Bone marrow (tissue), 2 donors: ENCODE measurements around the gene IFITM10.
A peak's percentile ranks its signal among the peaks of the same experiment; 100 is the strongest.

Experiments used
- DNase-seq, 2 donors: peaks; one replicate each; lab custom pipeline; 2025; lab: John Stamatoyannopoulos, UW

The IFITM10 gene

DNA sequence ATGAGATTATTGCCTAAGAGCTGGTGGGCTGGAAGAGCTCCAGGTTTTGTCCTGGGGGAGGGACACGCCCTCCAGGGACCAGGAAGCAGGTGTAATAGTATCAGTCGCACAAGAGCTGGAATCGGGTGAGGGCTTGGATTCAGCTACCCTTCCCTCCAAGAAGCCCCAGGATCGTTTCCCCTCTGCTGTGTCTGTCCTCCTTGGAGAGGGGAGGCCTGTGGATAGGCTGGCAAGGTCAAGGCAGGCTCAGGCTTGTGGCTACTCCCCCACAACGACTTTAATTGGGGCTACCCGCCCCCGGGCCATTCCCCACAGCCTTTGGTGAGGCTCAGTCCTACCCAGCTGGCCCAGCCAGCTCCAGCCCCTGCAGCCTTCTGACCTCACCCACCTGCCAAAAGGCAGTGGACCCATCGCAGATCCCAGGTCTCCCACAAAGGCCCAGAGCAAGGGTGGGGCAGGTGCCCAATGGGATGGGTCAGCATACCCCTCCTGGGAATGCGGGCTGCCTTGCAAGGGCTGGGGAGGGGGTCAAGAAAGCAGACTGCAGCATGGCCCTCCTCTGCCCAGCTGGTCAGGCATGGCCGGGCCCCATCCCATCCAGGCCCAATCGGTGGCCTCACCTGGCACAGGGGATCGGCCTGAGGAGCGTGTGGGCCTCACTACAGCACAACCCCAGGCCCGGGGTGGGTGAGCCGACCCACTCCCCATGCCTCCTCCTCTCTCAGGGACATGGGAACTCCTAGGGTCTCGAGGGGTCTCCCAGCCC is 12.3 kb upstream of the IFITM10 start:
- DNase-seq: no peak

DNA sequence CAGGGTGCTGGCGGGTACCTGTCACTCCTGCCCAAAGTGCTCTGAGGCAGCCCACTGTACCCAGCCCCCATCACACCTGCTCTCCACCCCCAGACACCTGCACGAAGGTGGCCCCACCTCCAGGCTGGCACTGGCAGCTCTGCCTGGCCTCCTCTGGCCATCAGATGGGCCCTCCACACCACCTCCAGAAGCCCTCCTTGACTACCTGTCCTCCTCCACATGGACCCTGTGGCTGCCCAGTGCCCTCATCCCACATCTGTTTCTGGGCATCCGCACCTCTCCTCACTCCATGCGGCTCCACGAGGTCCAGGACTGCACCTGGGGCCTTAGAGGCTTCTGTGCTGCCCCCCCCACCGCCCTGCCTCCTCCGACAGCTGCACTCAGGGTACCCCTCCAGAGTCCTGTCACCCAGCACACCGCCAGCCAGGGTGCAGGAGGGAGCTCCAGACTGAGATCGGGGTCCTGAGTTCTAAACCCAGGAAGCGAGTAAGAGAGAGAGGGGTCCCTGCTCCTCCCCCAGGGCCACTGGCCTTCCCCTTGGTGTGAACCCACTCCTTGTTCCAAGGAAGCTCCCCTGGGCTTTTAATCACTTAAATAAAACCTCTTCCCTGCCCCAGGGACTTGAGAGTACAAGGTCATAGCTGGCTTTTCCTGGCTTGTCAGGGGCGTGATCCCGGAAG is 11.6 kb upstream of the IFITM10 start:
- DNase-seq: no peak

DNA sequence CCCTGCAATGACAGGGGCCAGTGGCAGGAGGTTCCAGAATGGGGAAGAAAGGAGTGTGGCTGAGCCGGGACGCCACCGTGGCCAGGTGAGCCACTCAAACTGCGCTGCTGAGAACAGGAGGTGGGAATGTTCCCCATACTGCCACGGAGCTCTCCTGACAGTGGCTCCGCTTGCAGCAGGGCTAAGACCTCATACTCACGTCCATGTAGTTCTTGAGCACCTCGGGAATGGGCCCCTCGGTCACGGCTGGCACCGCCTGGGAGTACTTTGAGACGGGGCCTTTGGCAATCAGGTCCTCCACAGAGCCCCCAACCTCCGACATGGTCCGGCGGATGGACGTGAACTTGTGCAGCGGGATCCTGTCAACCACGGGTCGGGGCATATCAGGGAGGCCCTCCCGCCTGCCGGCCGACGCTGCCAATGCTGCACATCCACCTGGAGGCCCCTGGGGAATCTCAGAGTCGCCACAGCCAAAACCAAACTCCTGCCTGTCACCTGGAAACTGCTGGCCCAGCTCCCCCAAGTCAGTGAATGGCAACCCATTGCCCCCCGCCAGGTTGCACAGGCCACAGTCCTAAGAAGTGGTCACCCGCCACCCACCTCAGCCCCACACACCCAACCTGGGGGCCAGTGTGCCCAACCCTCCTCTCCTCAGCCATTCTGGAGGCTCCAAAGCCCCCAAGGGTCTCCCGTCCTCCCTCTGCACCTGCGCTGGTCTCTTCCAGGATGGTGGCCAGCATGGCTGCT is 10.9 kb upstream of the IFITM10 start:
- DNase-seq: no peak

DNA sequence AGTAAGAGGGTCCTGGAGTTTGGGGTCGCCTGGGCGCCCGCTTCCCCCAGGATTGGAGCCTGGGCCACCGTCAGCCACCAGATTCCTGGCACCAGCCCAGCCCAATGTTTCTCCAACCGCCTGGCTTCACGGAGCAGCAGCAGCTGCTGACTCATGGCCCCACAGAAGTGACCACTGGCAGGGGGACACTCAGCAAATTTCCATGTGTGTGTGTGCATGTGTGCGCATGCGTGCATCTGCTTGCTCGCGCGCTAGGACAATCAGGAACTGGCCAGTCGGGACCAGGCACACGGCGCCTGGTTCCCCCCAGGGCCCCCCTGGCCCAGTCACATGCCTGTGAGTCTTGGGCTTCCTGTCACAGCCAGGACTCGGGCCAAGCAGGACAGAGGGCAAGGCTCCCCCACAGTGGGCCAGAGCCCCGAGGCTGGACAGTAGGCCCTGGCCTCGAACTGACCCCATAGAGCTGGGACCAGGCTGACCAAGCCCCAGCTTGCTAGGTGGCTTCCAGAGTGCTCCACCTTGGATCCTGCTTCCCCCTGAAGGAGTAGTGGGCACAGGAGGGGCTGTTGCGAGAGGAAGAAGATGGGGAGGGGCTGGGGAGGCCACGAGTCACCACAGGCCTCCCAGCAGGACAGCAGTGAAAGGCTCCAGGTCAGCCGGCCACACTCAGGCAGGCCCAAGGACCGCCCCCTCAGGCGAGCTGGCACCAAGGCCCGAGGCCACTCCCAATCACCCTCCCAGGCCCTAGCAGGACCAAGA is 10.1 kb upstream of the IFITM10 start:
- DNase-seq: peak in 1 of 2 donors; percentile 53

DNA sequence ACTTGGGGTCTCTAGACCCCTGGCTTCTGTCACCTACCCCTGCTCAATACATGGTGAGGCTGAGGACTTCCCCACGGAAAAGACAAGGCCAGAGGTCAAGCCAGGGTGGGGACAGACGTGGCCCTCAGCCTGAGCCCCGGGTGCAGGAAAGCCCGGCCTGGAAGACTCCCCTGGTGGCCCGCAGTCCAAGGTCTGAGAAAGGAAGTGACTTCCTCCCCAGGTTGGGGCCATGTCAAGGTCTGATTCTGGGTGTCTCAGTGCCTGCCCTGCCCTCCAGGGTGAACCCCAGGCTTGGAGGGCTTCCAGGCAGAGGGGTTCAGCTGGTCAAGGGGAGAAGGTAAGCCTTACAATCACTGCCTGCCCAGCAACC is 9.4 kb upstream of the IFITM10 start:
- no peak for DNase-seq

DNA sequence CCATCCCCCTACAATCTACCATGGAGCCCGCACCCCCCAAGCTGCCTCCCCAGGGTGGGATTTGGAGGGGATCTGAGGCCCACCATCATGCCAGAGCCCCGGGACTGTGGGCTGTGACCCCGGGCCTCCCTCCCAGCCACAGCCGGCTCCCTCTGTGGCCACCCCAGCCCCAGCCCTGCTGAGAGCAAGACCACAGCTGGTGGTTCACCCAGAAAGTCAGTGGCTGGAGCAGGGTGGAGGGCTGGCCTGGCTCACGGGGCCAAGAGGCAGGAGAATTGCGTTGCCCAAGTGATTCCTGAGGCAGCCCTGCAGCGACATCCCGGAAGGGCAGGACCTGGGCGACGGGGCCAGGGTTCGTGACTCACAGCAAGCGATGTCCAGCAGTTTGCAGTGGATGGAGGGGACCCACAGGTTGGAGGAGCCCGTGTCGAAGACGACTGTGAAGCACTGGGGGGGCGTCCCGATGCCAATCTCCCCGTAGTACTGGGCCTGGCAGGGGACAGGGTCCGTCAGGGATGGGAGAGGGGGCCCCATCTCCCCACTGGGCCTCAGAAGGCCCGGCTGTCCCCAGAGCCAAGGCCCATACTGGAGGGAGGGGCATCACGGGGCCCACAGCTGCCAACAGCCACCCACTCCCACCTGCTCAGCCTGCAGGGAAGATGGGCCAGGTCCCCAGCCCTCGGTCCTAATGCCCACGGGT is 8.9 kb upstream of the IFITM10 start:
- DNase-seq: no peak

DNA sequence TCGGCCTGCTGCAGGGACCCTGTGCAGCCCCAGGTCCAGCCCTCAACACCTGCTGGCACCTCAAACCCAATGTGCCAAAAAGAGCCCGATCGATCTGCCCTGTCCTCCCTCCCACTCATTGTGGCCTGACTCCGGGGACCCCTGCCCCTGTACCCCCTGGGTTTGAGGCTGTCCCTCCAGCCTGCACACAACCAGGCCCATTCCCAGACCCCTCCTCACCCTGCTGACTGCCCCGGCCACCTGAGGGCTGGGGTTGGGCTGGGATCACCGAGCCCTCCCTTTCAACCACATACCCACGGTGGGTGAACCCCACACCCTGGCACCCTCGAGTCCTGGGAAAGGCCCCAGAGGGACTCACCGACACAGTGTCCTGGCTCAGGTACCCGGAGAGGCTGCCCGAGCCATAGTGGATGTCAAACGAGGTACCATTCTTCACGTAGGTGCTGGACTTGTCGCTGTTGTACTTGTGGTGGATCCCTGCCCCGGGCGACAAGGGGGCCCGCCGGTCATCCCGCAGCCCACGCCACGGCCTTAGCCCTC is 8.3 kb upstream of the IFITM10 start:
- no peak for DNase-seq

DNA sequence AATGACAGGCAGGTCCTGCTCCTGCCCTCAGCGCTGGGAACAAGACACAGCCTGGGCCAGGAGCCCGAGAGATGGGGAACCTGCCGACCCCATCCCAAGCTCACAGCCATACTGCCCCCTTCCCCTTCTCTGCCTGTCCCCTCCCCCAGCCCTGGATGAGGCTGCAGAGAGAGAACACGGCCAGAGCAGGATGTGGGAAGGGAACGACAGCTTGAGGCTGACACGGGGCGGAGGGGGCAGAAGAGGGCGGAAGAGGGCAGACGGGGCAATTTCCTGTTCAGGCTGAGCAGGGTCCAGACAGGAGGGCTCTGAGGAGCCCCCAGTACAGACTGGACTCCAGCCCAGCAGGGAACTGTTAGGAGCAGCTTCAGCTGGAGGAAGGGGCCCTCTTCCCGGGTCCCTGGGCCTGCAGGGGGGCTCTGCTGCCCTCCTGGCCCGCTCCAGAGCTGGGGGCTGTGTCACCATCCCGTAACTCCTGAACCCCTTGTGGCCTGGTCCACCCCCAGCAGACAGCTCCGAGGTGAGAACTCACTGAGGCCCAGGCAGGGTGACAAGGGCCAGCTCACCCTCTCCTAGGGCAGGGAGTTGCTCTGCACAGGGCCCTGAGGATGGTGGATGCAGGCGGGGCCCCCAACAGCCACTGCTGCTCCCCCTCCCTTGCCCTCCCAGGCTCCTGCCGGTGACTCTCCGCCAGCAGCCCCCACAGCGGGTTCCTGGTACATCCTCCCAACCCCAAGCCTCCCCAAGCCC is 7.6 kb upstream of the IFITM10 start:
- peak in 1 of 2 donors; percentile 79 for DNase-seq

DNA sequence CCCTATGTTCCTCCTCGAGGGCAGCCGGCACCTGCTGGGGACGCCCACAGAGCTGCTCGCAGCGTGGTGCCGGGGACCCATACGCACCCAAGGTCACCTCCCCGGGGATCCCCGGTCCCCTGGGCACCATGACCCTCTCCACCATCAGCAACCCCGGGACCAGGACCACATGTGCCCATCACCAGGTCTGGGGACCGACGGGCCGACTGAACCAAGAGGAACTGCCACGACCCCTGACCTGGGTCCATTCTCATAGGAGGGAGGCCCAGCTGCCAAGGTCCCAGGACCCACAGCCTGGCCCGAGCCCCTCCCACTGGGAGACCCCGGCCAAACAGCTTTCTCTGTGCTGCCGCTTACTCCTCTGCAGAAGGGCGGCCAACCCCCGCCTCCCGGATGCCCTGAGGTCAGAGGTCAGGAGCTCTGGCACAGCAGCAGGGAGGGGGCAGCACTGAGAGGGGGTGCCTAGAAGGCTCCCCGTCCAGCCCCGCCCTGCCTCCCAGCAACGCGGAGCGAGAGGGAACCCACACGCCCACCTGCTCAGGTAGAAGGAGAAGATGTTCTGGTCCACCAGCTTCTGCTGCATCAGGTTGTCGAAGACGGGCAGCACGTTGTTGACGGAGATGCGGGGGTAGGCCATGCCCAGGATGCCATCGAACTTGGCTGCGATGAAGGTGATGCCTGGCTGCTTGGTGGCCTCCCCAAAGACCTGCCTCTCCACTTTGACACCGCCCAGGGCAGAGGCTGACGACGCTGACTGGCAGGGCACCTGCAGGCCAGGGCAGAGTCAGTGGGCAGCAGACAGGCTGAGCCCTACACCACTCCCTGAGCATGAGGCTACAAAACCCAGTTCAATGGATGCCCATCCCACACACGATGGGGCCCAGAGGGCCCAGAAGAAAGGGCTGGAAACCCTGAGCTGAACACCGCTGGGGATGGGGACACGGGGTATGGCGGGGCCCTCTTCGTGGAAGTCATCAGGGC is 6.7 kb upstream of the IFITM10 start:
- no peak for DNase-seq

DNA sequence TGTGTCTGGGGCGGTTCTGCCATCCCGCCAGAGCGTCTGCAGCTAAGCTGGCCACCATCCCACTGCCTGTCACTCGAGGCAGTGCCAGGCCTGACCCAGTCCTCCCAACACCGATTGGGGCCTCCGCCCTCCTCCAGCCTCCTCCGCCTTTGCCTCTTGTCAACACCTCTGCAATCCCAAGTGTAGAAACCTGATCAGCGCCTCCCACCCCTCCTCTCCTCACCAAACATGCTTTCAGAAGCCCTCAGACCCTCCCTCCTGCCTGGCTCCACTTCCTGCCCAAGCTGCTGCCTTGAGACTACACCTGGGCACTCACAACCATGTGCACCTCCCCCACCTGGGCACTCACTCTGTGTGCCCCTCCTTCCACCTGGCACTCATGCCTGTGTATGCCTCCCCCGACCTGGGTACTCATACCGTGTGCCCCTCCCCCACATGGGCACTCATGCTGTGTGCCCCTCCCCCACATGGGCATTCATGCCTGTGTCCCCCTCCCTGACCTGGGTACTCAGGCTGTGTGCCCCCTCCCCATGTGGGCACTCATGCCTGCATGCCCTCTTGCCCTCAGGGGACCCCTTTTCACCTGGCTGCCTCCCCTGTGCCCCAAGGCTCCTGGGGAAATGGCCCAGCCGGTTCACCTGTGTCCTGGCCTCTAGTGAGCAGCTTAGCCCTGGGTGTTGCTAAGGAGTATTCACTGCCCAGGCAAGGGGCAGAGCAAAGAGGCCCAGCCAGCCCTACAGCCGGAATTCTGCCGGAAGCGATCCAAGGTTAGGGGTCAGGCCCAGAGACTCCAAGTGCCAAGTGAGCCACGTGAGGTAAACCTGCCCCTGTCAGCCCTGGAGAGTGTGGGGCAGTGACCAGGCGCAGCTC is 5.5 kb upstream of the IFITM10 start:
- no peak for DNase-seq

DNA sequence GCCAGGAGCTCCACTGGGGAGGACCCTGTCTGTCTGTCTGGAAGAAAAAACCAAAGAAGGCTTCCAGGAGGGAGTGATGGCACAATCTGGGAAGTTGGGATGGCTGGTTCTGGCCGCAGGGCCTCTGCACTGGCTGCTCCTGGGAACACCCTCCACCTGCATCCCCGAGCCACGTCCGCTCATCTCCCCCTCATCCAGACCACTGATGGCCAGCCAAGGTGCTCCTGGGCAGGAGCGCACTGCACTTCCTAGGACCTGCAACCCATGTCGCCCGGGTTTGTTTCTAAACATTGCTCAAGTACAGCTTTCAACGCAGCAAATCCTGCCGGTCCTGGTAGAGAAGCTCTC is 4.9 kb upstream of the IFITM10 start:
- DNase-seq: no peak

DNA sequence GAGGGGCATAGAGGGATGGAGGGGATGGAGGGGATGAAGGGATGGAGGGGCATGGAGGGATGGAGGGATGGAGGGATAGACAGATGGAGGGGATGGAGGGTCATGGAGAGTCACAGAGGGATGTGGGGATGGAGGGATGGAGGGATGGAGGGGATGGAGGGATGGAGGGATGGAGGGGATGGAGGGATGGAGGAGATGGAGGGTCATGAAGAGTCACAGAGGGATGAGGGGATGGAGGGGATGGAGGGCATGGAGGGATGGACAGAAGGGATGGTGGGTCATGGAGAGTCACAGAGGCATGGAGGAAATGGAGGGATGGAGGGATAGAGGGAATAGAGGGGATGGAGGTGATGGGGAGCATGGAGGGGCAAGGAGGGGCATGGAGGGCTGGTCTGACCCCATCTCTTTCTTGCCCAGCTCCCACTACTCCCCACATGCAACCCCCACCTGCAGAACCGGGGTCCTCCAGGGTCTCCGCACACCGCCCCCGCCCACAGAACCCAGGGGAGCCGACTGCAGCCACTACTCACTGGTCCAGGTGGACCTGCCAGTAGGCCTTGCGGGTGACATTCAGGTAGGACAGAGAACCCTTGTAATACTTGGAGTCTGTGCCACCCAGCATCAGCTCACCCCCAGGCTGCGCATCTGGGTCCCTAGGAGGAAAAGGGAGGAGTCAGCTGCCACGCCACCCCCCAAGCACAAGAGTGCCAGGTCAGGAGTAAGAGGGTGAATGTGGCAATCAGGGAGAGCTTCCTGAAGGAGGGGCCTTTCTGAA is 4.2 kb upstream of the IFITM10 start:
- DNase-seq: no peak

DNA sequence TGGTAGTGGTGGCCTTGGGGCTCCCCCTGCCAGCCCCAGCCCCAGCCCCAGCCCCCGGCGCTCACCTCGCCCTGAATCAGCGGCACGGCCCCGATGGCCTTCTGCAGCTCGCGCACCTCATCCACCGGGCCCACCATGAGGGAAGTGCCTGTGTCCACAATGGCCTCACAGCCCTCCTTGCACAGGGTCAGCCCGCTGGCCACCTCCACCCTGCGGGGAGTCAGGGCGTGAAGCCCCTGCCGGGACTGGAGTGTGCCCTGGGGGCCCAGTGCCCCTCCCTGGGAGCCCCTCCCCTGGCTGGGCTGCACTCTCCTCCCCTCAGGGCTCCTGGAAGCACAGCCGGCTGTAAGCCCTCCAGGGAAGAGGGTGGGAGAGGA is 3.5 kb upstream of the IFITM10 start:
- DNase-seq: no peak

DNA sequence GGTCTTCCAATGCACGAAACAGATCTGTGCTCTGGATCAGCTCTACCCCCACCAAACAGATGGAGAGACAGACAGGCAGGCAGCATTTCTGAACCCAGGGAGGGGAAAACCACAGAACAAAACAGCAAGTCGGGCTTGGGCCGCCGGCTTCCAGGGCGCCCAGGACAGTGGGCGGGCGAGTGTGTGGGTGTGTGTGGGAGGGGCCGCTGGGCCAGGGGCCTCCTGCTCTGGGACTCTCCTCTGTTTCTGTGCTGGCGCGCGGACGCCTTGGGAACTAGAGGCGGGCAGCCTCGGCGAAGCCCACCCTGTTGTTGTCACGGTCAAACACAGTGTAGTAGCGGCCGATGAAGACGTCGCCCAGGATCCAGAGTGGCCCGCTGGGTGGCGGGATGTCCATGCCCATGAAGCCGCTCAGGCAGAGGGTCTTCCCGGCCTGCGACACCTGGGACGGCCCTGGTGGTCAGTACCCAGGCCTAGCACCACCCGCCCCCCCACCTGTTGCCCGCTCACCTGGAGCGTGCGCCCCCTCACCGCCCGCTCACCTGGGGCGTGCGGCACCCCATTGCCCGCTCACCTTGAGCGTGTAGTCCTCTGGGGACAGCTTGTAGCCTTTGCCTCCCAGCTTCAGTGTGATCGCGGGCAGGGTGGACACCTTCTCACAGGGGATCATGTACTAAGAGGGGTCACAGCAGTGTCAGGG is 3.0 kb upstream of the IFITM10 start:
- no peak for DNase-seq

DNA sequence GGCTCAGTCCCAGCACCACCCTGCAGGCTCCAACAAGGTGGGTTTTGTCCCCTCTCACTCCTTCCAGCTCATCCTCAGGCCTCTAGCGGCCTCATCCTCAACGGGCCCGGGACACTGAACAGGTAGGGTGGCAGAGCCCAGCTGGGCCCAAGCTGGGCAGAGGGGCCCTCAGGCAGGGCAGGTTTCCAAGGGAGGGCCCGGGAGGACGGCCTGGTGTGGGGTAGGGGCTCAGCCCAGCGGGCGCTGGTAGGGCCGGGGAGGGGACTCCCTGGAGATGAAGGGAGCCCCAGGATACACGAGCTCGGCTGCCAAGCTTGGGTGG is 2.5 kb upstream of the IFITM10 start:
- DNase-seq: no peak

DNA sequence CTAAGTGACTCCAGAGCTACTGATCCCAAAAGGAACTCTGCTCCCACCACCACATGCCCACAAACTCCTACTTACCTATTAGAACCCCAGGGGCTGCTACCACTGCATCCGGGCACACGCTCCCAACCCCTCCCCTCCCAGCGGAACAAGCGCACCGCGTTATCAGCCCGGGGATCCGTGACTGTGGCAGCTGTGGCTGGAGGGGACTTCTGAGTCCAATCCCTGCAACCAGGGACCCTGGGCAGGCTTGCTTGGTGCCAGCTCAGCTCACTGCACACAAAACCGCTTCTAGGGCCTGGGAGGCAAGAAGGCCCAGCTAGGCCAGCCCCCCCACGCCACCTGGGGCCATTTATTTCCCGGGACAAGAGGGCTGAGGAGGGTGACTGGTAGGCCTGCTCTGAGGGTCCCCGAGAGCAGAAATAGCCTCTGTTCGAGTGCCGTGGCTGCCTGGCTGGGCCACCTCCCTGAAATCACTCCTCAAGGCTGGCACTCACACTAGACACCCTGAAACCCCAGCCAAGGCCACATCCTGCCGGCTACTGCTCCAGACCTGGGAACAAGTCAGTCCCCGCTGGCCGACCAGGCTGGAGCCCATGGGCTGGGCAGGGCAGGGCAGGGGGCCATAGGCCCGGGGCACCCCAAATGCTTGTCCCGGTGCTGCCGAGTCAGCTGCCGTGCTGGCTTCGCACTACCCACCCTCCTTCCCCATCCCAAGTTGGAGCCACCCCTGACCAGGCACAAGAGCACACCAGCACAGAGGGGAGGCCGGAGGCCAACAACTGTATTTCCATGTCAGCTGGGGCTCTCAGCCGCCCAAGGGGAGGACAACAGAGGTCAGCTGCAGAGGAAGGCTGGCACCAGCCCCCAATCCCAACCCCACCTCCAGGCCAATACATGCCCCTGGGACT is 1.9 kb upstream of the IFITM10 start:
- no peak for DNase-seq
